Stimulated activated naive B cell treated with anti-CD40 and anti-IgM and Interleukin-4, amounts not matched to agents 10 μg/mL and 1 μg/mL and 100 μg/mL, for 72 hours (primary cell): Measurements from ENCODE around the gene ERCC6L2.

Experiments used
- ATAC-seq, 2 donors: fragments of 150-1000 bp; cut with Tn5 transposase; replicated peaks; 2 replicates each; pipeline ENCODE4 v1.10.0; 2021; ENCODE audit warnings: moderate library complexity in 1 of 2
- DNase-seq: peaks from one replicate; pipeline ENCODE4 v3.0.0; 2021
- H3K27ac Mint-ChIP-seq: one replicate; pipeline ENCODE4 v1.8.0; 2022; ENCODE audit warnings: mild to moderate bottlenecking, mixed read lengths
- H3K27me3 Mint-ChIP-seq, 2 donors: one replicate each; pipeline ENCODE4 v1.8.0; 2022; ENCODE audit warnings: mixed read lengths in 2 of 2
- H3K36me3 Mint-ChIP-seq, 2 donors: one replicate each; pipeline ENCODE4 v1.8.0; 2022; ENCODE audit warnings: mixed read lengths in 2 of 2, mild to moderate bottlenecking in 1 of 2
- H3K4me1 Mint-ChIP-seq, 2 donors: one replicate each; pipeline ENCODE4 v1.8.0; 2022; ENCODE audit warnings: mixed read lengths in 2 of 2, mild to moderate bottlenecking in 1 of 2
- H3K4me3 Mint-ChIP-seq, 2 donors: one replicate each; pipeline ENCODE4 v1.8.0; 2022; ENCODE audit warnings: mild to moderate bottlenecking in 2 of 2, mixed read lengths in 2 of 2, moderate library complexity in 1 of 2
- H3K9me3 Mint-ChIP-seq, 2 donors: one replicate each; pipeline ENCODE4 v1.8.0; 2022; ENCODE audit warnings: mixed read lengths in 2 of 2, mild to moderate bottlenecking in 1 of 2

The ERCC6L2 gene

GRCh38 chr9:95920017-95920416 lies 44.5 kb downstream of the ERCC6L2 start:
- Mint-ChIP-seq H3K4me1 (peaks cover 3 to 10% of the 10 kb centered on the region in 2 donors), H3K27me3 (no peaks in the 10 kb centered on the region), H3K27ac (no peak overlapping the region), H3K9me3 (no peaks in the 10 kb centered on the region), H3K36me3 (peaks cover 24 to 29% of the 10 kb centered on the region in 2 donors), H3K4me3 (no peak overlapping the region)
- DNase-seq (no peak), ATAC-seq (peak in 1 of 2 donors; percentile 51)

GRCh38 chr9:95923794-95924193 lies 48.3 kb downstream of the ERCC6L2 start:
- ATAC-seq = no peak
- H3K36me3 Mint-ChIP-seq = peaks cover 19 to 23% of the 10 kb centered on the region in 2 donors
- peaks cover 3 to 10% of the 10 kb centered on the region in 2 donors for H3K4me1 Mint-ChIP-seq
- no peaks in the 10 kb centered on the region for H3K9me3 Mint-ChIP-seq
- H3K27me3 Mint-ChIP-seq = no peaks in the 10 kb centered on the region
- H3K27ac Mint-ChIP-seq = no peak overlapping the region
- no peak overlapping the region for H3K4me3 Mint-ChIP-seq
- no peak for DNase-seq

DNA sequence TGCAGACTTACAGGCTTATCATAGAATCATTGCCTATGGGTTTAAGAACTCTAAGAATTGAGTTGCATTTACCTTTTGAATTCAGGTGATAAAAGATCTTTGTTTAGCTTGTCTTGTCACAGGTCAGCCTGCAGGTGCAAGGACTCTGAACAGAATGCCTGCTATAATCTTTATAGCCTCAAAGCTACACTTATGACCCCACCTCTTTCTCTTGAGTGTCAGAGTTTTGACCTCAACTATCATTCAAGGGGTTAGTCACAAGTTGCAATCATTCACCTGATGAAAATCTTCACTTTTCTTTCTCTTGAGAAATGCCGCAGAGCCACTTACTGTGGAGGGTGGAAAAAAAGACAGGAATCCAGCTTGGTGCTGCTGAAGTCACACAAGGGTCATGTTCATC lies 49.5 kb downstream of the ERCC6L2 start:
- Mint-ChIP-seq H3K27ac (no peak overlapping the region), H3K9me3 (no peaks in the 10 kb centered on the region), H3K27me3 (no peaks in the 10 kb centered on the region), H3K4me3 (no peak overlapping the region), H3K36me3 (peaks cover 17 to 23% of the 10 kb centered on the region in 2 donors), H3K4me1 (peaks cover 0 to 4% of the 10 kb centered on the region in 2 donors)
- no peak for DNase-seq
- ATAC-seq = no peak

DNA sequence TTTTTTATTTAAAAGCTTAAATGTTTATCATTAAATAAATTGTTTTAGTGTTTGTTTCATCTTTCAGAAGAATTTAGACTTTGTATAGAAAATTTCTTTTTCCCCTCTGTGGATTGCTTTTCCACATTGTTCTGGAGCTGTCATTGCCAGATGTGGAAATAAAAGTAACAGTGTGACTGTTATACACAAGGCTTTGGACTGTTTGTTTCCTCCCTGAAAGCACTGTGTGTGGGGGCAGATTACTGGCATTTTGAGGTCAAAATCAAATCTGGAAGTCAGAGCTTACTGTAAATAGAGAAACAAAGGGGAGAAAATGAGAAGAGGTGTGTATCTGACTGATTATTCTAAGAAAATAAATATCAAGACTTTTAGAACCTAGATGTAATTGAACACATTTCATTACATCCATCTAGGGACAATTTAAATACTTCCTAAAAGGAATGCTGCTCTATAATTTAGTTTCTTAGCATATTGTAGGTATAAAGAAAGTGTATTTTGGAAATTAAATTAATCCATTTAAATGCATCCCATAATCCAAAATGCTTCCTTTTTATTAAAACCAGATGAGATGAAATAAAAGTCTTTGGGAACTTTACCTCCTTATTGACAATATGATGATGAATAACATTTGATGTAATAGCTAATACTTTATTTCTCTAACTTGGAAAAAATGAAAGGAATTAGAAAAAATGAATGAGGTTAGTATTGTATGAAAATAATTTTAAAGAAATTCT lies 51.9 kb downstream of the ERCC6L2 start:
- DNase-seq = no peak
- Mint-ChIP-seq H3K9me3 (no peaks in the 10 kb centered on the region), H3K4me3 (no peak overlapping the region), H3K27me3 (no peaks in the 10 kb centered on the region), H3K27ac (no peak overlapping the region), H3K36me3 (peaks cover 26 to 41% of the 10 kb centered on the region in 2 donors), H3K4me1 (no peaks in the 10 kb centered on the region)
- ATAC-seq = no peak

GRCh38 chr9:95930277-95930676 lies 54.8 kb downstream of the ERCC6L2 start:
- ATAC-seq (no peak), DNase-seq (no peak)
- Mint-ChIP-seq H3K27ac (no peak overlapping the region), H3K4me3 (no peak overlapping the region), H3K27me3 (no peaks in the 10 kb centered on the region), H3K4me1 (no peaks in the 10 kb centered on the region), H3K9me3 (no peaks in the 10 kb centered on the region), H3K36me3 (peaks cover 32 to 58% of the 10 kb centered on the region in 2 donors)

- DNase-seq (no peak), ATAC-seq (no peak)
- peaks cover 64 to 90% of the 10 kb centered on the region in 2 donors for H3K36me3 Mint-ChIP-seq
- peaks cover 10 to 22% of the 10 kb centered on the region in 2 donors for H3K9me3 Mint-ChIP-seq
- no peaks in the 10 kb centered on the region for H3K27me3 Mint-ChIP-seq
- no peak overlapping the region for H3K27ac Mint-ChIP-seq
- H3K4me3 Mint-ChIP-seq = no peak overlapping the region
- no peaks in the 10 kb centered on the region for H3K4me1 Mint-ChIP-seq
Measured at GRCh38 chr9:95935861-95936578, 60.5 kb downstream of the ERCC6L2 start.

DNA sequence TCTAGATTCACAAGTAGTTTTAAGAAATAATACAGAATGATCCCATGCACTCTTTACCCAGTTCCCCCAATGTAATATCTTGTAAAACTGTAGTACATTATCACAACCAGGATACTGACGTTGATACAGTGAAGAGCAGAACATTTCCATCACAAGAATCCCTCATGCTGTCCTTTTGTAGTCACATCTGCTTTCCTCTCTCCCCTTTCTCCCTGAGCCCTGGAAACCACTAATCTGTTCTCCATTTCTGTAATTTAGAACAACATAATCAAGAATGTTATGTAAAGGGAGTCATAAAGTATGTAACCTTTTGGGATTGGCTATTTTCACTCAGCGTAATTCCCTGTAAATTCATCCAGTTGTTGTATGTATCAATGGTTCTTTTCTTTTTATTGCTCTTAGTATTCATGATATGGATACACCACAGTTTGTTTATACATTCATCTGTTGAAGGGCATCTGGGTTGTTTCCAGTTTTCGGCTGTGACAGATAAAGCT lies 61.1 kb downstream of the ERCC6L2 start:
- peaks cover 64 to 86% of the 10 kb centered on the region in 2 donors for H3K36me3 Mint-ChIP-seq

DNA sequence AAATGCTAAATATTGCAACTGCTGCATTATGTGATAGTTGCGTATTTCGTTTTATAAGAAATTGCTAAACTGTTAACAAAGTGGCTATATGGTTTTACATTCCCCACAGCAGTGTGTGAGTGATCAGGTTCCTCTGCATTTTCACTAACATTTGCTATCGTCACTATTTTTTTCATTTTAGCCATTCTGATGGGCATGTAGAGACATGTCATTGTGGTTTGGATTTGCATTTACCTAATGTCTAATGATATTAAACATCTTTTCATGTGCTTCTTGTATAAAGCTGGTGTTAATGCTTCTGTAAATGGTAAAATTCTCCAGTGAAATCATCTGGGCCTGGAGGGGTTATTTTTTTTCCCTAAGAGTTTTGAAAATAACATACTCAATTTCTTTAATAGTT lies 61.6 kb downstream of the ERCC6L2 start:
- no peak overlapping the region for H3K4me3 Mint-ChIP-seq
- peaks cover 10 to 22% of the 10 kb centered on the region in 2 donors for H3K9me3 Mint-ChIP-seq
- DNase-seq (no peak), ATAC-seq (no peak)
- H3K4me1 Mint-ChIP-seq = no peaks in the 10 kb centered on the region
- H3K27ac Mint-ChIP-seq = no peak overlapping the region
- peaks cover 68 to 86% of the 10 kb centered on the region in 2 donors for H3K36me3 Mint-ChIP-seq
- H3K27me3 Mint-ChIP-seq = no peaks in the 10 kb centered on the region

More for the DNA sequence above, 61.1 kb downstream of the ERCC6L2 start:
- H3K27ac Mint-ChIP-seq = no peak overlapping the region
- peaks cover 10 to 22% of the 10 kb centered on the region in 2 donors for H3K9me3 Mint-ChIP-seq
- H3K4me3 Mint-ChIP-seq = no peak overlapping the region
- DNase-seq = no peak
- H3K4me1 Mint-ChIP-seq = no peaks in the 10 kb centered on the region
- ATAC-seq = no peak
- no peaks in the 10 kb centered on the region for H3K27me3 Mint-ChIP-seq

- Mint-ChIP-seq H3K27ac (no peak overlapping the region), H3K4me1 (no peaks in the 10 kb centered on the region), H3K27me3 (no peaks in the 10 kb centered on the region), H3K9me3 (peaks cover 12 to 22% of the 10 kb centered on the region in 2 donors), H3K4me3 (no peak overlapping the region), H3K36me3 (peaks cover 71 to 86% of the 10 kb centered on the region in 2 donors)
- ATAC-seq = no peak
- DNase-seq = no peak
Measured at GRCh38 chr9:95938724-95939123, 63.2 kb downstream of the ERCC6L2 start.

DNA sequence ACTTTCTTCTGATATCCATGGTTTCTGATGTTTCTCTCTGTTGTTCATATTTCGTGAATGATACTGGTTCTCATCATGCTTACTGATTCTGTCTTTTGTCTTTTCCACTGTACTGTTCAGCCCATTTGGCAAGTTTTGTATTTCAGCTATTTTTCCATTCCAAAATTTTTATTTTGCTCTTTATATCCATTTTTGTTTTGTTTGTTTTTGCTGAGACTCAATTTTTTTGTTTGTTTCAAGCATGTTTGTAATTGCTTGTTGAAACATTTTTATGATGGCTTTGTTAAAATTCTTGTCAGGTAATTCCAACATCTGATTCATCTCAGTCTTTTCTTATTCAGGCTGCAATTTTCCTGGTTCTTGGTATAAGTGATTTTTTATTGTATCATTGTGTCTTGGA lies 64.0 kb downstream of the ERCC6L2 start:
- Mint-ChIP-seq H3K27ac (no peak overlapping the region), H3K36me3 (peaks cover 77 to 90% of the 10 kb centered on the region in 2 donors), H3K4me1 (no peaks in the 10 kb centered on the region), H3K4me3 (no peak overlapping the region), H3K9me3 (peaks cover 14 to 26% of the 10 kb centered on the region in 2 donors), H3K27me3 (no peaks in the 10 kb centered on the region)
- DNase-seq (no peak), ATAC-seq (no peak)

- H3K27me3 Mint-ChIP-seq = no peaks in the 10 kb centered on the region
- H3K4me1 Mint-ChIP-seq = no peaks in the 10 kb centered on the region
- H3K36me3 Mint-ChIP-seq = peaks cover 79 to 91% of the 10 kb centered on the region in 2 donors
- ATAC-seq (no peak), DNase-seq (no peak)
- H3K27ac Mint-ChIP-seq = no peak overlapping the region
- peaks cover 16 to 30% of the 10 kb centered on the region in 2 donors for H3K9me3 Mint-ChIP-seq
- H3K4me3 Mint-ChIP-seq = no peak overlapping the region
Measured at GRCh38 chr9:95940265-95940664, 64.8 kb downstream of the ERCC6L2 start.

DNA sequence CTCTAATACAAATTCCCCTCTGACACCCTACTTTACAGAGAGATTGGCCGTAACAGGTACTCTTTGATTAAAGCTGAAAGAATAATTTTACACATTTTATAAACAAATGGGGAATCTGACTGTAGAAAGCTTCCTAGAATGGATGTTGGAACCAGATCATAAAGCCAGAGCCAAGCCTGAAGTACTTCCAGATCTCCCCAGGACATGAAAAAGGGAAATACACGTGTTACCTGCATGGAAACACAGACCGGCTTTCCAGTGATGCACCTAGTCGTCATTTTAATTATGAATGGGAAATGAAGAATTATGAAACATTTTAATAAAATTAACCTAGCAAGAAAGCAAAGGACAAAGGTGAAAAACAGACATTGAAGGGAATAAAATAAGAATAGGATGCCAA lies 66.5 kb downstream of the ERCC6L2 start:
- DNase-seq = no peak
- H3K4me1 Mint-ChIP-seq = no peaks in the 10 kb centered on the region
- ATAC-seq = no peak
- no peak overlapping the region for H3K4me3 Mint-ChIP-seq
- peaks cover 81 to 91% of the 10 kb centered on the region in 2 donors for H3K36me3 Mint-ChIP-seq
- peaks cover 17 to 36% of the 10 kb centered on the region in 2 donors for H3K9me3 Mint-ChIP-seq
- H3K27me3 Mint-ChIP-seq = no peaks in the 10 kb centered on the region
- H3K27ac Mint-ChIP-seq = no peak overlapping the region

GRCh38 chr9:95947118-95947517 lies 71.6 kb downstream of the ERCC6L2 start:
- Mint-ChIP-seq H3K4me3 (no peak overlapping the region), H3K27me3 (no peaks in the 10 kb centered on the region), H3K4me1 (no peaks in the 10 kb centered on the region), H3K9me3 (peaks cover 8 to 34% of the 10 kb centered on the region in 2 donors), H3K27ac (no peak overlapping the region), H3K36me3 (peaks cover 84 to 96% of the 10 kb centered on the region in 2 donors)
- ATAC-seq = no peak
- DNase-seq = no peak

DNA sequence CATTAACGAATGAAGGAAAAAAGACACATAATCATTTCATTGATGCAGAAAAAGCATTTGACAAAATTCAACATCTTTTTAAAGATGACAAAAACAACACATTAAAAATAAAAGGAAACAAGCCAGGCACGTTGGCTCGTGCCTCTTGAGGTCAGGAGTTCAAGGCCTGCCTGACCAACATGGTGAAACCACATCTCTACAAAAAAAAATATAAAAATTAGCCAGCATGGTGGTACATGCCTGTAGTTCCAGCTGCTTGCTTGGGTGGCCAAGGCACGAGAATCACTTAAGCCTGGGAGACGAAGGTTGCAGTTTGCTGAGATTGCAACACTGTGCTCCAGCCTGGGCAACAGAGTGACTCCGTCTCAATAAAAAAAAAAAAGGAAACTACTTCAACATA lies 77.0 kb downstream of the ERCC6L2 start:
- Mint-ChIP-seq H3K4me1 (no peaks in the 10 kb centered on the region), H3K27me3 (no peaks in the 10 kb centered on the region), H3K9me3 (peaks cover 8 to 20% of the 10 kb centered on the region in 2 donors), H3K36me3 (peaks cover 66 to 88% of the 10 kb centered on the region in 2 donors), H3K27ac (no peak overlapping the region), H3K4me3 (no peak overlapping the region)
- ATAC-seq (no peak), DNase-seq (no peak)

DNA sequence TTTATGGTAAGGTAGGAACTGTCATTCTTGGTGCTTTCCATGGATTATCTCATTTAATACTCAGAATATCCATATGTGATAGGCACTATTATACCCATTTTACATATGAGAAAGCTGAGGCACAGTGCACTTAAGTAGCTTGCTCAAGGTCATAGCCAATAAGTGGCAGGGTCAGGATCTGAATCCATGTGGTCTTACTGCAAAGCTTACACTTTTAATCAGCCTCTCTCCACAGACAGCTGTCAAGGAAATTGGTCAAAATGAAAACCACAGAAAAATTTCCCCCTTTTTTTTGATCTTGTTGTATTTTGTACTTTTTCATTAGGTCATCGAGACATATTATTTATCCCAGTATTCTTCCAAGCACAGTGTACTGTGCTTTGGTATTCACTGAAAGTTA lies 78.5 kb downstream of the ERCC6L2 start:
- Mint-ChIP-seq H3K4me3 (no peak overlapping the region), H3K9me3 (peaks cover 8 to 14% of the 10 kb centered on the region in 2 donors), H3K36me3 (peaks cover 59 to 83% of the 10 kb centered on the region in 2 donors), H3K27me3 (no peaks in the 10 kb centered on the region), H3K27ac (no peak overlapping the region), H3K4me1 (no peaks in the 10 kb centered on the region)
- no peak for ATAC-seq
- DNase-seq = no peak
